Thoracic aorta (tissue), 2 donors: ENCODE data around the gene SCG5. TPM values are rescaled to one million over a fixed set of nuclear protein-coding genes. Genes with fewer than 3 reads are reported as not detected.

Source experiments
- ATAC-seq: fragments of 150-250 bp; one replicate; pipeline ENCODE4 v1.8.0; 2017; ENCODE audit warnings: low read depth; ENCODE audit not compliant: insufficient number of reproducible peaks, low FRiP score
- DNase-seq: peaks from one replicate; pipeline ENCODE4 v3.0.0-alpha.2; 2020; ENCODE audit warnings: low spot score
- H3K27ac ChIP-seq, 2 donors: fragments of 200-600 bp; sonication (generic); 1 replicate in 1 of 2; 2 replicates in 1 of 2; pipeline ENCODE4 v1.5.1; 2016; ENCODE audit warnings: mild to moderate bottlenecking in 2 of 2, moderate library complexity in 2 of 2
- H3K27me3 ChIP-seq: fragments of 200-600 bp; sonication (generic); replicated peaks from 2 replicates; pipeline ENCODE4 v1.6.0; 2016; ENCODE audit warnings: mild to moderate bottlenecking; ENCODE audit not compliant: insufficient read depth
- H3K36me3 ChIP-seq: fragments of 200-600 bp; sonication (generic); one replicate; pipeline ENCODE4 v1.5.1; 2016
- H3K4me1 ChIP-seq, 2 donors: fragments of 200-600 bp; sonication (generic); 1 replicate in 1 of 2; 2 replicates in 1 of 2; pipeline versions ENCODE4 v1.5.1 to v1.6.0; 2016; ENCODE audit warnings: low read depth in 2 of 2, mild to moderate bottlenecking in 1 of 2; ENCODE audit not compliant: control insufficient read depth in 1 of 2
- H3K4me3 ChIP-seq: fragments of 200-600 bp; sonication (generic); 2 replicates; pipeline ENCODE4 v1.5.1; 2016; ENCODE audit warnings: mild to moderate bottlenecking
- H3K9me3 ChIP-seq: fragments of 200-600 bp; sonication (generic); 2 replicates; pipeline ENCODE4 v1.5.1; 2016
- total RNA-seq, 2 donors: library from RNA; depleted of rRNA; stranded (reverse); fragments of >200 nt; gene quantifications; one replicate each; pipeline versions ENCODE4 v1.1.0 to v1.2.3, GENCODE V29; 2016
- TF ChIP-seq, protein P1 (sequence below): fragments of 200-600 bp; sonication (generic); IDR thresholded peaks from one replicate; pipeline ENCODE4 v1.5.1; 2019; ENCODE audit warnings: antibody characterized with exemption

Gene SCG5
- total RNA-seq, 2 donors from 2014 or later = 2.4 to 3.3 TPM

DNA sequence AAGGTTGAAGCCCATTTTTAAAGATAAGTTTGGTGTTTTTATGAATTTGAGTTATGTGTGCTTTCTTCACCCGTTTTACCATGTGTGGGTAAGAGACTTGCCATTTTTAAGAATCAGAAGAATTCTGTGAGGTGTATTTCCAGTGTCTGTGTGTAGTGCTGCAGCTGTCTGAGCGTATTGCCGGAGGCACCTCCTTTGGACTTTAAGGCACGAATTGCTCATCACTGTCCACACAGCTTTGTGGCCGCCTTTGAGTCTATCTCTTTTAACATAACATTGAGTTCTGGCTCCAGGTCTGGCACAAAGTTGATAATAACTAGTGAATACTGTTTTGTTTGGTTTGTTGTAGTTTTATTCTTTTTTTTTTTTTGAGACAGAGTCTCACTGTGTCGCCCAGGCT lies 25.8 kb downstream of the SCG5 start:
- no peak overlapping the region for H3K4me3 ChIP-seq
- no peaks in the 10 kb centered on the region for H3K36me3 ChIP-seq
- DNase-seq (no peak), ATAC-seq (no peak)
- no peaks in the 10 kb centered on the region for H3K9me3 ChIP-seq
- TF ChIP-seq, protein P1, sequence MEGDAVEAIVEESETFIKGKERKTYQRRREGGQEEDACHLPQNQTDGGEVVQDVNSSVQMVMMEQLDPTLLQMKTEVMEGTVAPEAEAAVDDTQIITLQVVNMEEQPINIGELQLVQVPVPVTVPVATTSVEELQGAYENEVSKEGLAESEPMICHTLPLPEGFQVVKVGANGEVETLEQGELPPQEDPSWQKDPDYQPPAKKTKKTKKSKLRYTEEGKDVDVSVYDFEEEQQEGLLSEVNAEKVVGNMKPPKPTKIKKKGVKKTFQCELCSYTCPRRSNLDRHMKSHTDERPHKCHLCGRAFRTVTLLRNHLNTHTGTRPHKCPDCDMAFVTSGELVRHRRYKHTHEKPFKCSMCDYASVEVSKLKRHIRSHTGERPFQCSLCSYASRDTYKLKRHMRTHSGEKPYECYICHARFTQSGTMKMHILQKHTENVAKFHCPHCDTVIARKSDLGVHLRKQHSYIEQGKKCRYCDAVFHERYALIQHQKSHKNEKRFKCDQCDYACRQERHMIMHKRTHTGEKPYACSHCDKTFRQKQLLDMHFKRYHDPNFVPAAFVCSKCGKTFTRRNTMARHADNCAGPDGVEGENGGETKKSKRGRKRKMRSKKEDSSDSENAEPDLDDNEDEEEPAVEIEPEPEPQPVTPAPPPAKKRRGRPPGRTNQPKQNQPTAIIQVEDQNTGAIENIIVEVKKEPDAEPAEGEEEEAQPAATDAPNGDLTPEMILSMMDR = no peak
- no peaks in the 10 kb centered on the region for H3K4me1 ChIP-seq
- H3K27ac ChIP-seq = no peak overlapping the region
- H3K27me3 ChIP-seq = no peaks in the 10 kb centered on the region

DNA sequence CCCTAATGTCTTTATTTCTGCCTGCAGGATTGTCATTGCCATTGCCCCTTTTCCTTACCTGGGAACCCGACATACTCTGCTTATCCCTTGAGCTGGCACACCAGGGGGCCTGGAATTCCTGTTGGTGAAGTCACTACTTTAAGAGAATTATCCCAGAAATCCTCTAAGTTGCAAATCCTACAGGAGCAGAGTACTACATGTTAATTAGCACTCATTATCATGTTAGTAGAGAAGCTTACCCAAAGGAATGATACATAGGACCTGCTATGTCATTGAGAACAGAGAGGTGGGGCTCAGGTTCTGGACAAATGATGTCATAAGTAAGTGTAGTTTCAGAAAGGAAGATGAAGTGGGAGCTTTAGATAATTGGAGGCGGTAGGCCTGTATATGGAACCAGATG lies 27.4 kb downstream of the SCG5 start:
- DNase-seq = no peak
- Histone ChIP-seq H3K9me3 (no peaks in the 10 kb centered on the region), H3K4me3 (no peak overlapping the region), H3K27ac (no peak overlapping the region), H3K27me3 (no peaks in the 10 kb centered on the region), H3K36me3 (no peaks in the 10 kb centered on the region), H3K4me1 (no peaks in the 10 kb centered on the region)
- TF ChIP-seq, protein P1 = no peak
- no peak for ATAC-seq

DNA sequence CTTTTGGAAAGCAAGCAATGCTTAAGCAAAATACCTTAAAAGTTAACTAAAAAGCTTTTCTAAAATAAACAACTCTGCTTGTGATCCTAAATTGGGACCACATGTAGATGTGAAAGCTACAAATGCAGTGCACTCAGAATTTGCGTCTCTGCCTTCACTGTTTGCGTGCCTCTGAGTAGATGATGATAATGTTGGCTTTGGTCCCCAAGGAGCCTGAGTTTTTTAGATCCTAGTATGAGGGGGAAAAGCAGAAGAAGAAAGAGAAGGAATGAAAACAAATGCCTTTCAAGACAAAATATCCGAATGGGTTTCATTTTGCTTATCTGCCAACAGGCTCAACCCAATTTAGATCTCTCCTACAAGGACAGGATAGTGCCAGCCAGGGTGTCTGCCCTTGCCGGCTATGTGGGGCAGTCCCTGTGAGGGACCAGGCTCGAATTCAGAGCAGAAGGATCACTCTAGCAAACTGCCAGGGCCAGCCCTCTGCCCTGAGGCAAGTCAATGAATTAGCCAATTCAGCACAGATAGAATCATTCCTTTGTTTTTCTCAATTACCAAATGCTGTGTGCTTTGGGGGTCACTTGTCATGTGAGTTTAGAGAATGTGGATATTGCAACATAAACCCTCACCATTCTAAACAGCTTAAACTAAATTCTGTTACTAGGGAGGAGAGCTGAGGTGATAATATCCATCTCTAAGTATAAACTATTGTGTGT lies 28.5 kb downstream of the SCG5 start:
- H3K36me3 ChIP-seq = no peaks in the 10 kb centered on the region
- peak; percentile 28 for ATAC-seq
- H3K4me1 ChIP-seq = no peaks in the 10 kb centered on the region
- H3K27me3 ChIP-seq = no peaks in the 10 kb centered on the region
- DNase-seq = no peak
- TF ChIP-seq, protein P1 = no peak
- no peak overlapping the region for H3K4me3 ChIP-seq
- no peak overlapping the region for H3K27ac ChIP-seq
- H3K9me3 ChIP-seq = no peaks in the 10 kb centered on the region

DNA sequence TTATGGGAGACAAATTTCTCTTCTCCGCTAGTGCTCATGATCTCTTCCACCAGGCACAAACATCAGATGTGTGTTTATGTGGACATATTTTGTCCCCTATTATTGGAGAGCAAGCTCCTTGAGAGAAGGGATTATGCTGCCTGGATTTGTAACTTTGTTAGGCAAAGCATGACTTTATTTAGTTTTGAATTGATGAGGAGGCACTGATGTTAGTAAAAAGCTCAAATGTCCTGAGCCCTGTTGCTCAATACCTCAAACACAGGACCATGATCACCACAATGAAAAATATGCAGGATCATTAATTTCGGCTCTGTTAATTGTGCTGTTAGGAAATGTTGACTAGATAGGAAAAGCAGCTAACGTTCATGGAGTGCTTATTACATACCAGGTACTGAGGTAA lies 29.1 kb downstream of the SCG5 start:
- DNase-seq = no peak
- Histone ChIP-seq H3K36me3 (no peaks in the 10 kb centered on the region), H3K4me1 (no peaks in the 10 kb centered on the region), H3K27ac (no peak overlapping the region), H3K9me3 (no peaks in the 10 kb centered on the region), H3K27me3 (no peaks in the 10 kb centered on the region), H3K4me3 (no peak overlapping the region)
- TF ChIP-seq, protein P1 = no peak
- no peak for ATAC-seq

DNA sequence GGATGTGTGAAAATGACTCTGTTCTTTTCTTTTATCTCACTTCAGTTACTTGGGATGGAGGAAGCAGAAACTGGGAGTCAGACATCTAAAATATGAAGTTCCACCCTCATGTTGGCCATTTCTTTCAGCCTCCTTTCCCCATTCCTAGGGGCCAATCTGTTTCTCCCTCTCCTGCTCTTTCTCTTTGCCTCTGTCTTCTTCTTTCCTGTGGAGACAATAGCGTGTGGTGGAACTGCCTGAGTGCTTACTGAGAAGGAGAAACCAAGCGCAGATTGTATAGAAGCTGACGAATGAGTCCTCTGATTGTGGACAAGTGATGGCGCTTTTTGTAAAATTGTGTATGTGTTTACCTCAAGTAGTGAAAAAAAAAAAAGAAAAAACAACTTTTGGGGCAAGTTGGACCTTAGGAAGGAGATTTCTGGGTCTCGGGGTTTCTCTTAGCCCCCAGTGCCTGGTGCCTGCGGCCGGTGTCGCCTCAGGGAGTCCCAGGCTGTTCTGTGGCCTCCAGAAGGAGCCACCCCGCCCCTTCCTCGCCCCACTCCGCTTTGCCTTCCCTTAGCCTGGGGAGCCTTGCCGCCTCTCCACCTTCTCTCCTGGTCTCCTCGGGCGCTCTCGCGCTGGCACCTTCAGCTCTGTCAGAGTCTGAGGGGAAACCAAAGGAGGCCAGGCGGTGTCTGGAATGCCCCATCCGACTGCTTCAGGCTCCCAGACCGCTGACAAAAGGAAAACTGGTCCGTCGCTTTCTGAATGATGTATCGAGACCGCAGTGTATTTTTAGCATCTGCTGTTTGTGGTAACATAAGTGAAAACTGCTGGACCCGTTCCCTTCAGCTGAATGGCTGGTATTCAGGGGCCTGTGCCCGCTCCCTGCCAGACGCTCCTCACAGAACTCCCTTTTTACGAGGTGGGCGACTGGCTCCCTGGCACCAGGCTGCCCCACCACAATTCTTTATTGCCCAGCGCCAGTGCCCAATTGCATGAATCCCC lies 30.1 kb downstream of the SCG5 start:
- no peak overlapping the region for H3K4me3 ChIP-seq
- ATAC-seq (no peak), DNase-seq (no peak)
- no peaks in the 10 kb centered on the region for H3K4me1 ChIP-seq
- TF ChIP-seq, protein P1 = no peak
- no peaks in the 10 kb centered on the region for H3K9me3 ChIP-seq
- H3K27ac ChIP-seq = no peak overlapping the region
- H3K27me3 ChIP-seq = no peaks in the 10 kb centered on the region
- H3K36me3 ChIP-seq = no peaks in the 10 kb centered on the region
